ENCODE measurements around the gene NKRF.
A peak's percentile ranks its signal among the peaks of the same experiment; 100 is the strongest.
"Not testable (repeated sequence)": the region's sequence is repeated elsewhere in the genome, so short reads cannot be mapped to it uniquely, and the experiment has no call there.

The NKRF gene

GRCh38 chrX:119606280-119607017 is at the start of gene NKRF:
Gene NKRF (minus strand): TSS chrX:119606424.
- no peak for TF ChIP-seq JUND (IDR thresholded peaks at IDR 0.05; ENCODE audit: low read depth)
- in situ Hi-C loops (cut with HindIII; ENCODE audit: low pct_unique_long_range_greater_than_20kb, low sequenced_read_pairs): no loop called here
- DNase-seq (ENCODE audit: low read depth in 1 of 2, low spot score in 1 of 2): peak; percentile 58 to 91

- no peak for DNase-seq (ENCODE audit: low read depth in 1 of 2, low spot score in 1 of 2)
- TF ChIP-seq JUND (IDR thresholded peaks at IDR 0.05; ENCODE audit: low read depth): no peak
- in situ Hi-C loops (cut with HindIII; ENCODE audit: low pct_unique_long_range_greater_than_20kb, low sequenced_read_pairs): no loop called here
Observed at GRCh38 chrX:119655125-119655524, 48.9 kb upstream of the NKRF start.

GRCh38 chrX:119654112-119654531 is 47.9 kb upstream of the NKRF start:
- in situ Hi-C loops (cut with HindIII; ENCODE audit: low pct_unique_long_range_greater_than_20kb, low sequenced_read_pairs): no loop called here
- no peak for TF ChIP-seq JUND (IDR thresholded peaks at IDR 0.05; ENCODE audit: low read depth)
- DNase-seq (ENCODE audit: low read depth in 1 of 2, low spot score in 1 of 2): no peak

GRCh38 chrX:119648421-119648775 is 42.2 kb upstream of the NKRF start:
- DNase-seq (ENCODE audit: low read depth in 1 of 2, low spot score in 1 of 2): no peak
- TF ChIP-seq JUND (IDR thresholded peaks at IDR 0.05; ENCODE audit: low read depth): no peak
- in situ Hi-C loops (cut with HindIII; ENCODE audit: low pct_unique_long_range_greater_than_20kb, low sequenced_read_pairs): no loop called here

GRCh38 chrX:119647552-119648420 is 41.6 kb upstream of the NKRF start:
- in situ Hi-C loops (cut with HindIII; ENCODE audit: low pct_unique_long_range_greater_than_20kb, low sequenced_read_pairs): no loop called here
- DNase-seq (ENCODE audit: low read depth in 1 of 2, low spot score in 1 of 2): no peak
- TF ChIP-seq JUND (IDR thresholded peaks at IDR 0.05; ENCODE audit: low read depth): no peak

- in situ Hi-C loops (cut with HindIII; ENCODE audit: low pct_unique_long_range_greater_than_20kb, low sequenced_read_pairs): no loop called here
- no peak for DNase-seq (ENCODE audit: low read depth in 1 of 2, low spot score in 1 of 2)
- no peak for TF ChIP-seq JUND (IDR thresholded peaks at IDR 0.05; ENCODE audit: low read depth)
Observed at GRCh38 chrX:119647089-119647488, 40.9 kb upstream of the NKRF start.

- in situ Hi-C loops (cut with HindIII; ENCODE audit: low pct_unique_long_range_greater_than_20kb, low sequenced_read_pairs): no loop called here
- DNase-seq (ENCODE audit: low read depth in 1 of 2, low spot score in 1 of 2): no peak
Observed at GRCh38 chrX:119646515-119646914, 40.3 kb upstream of the NKRF start.

GRCh38 chrX:119643696-119644095 is 37.5 kb upstream of the NKRF start:
- DNase-seq (ENCODE audit: low read depth in 1 of 2, low spot score in 1 of 2): no peak
- in situ Hi-C loops (cut with HindIII; ENCODE audit: low pct_unique_long_range_greater_than_20kb, low sequenced_read_pairs): no loop called here
- TF ChIP-seq JUND (IDR thresholded peaks at IDR 0.05; ENCODE audit: low read depth): no peak

More at GRCh38 chrX:119646515-119646914, 40.3 kb upstream of the NKRF start:
- no peak for TF ChIP-seq JUND (IDR thresholded peaks at IDR 0.05; ENCODE audit: low read depth)

GRCh38 chrX:119640731-119641170 is 34.5 kb upstream of the NKRF start:
- no peak for DNase-seq (ENCODE audit: low read depth in 1 of 2, low spot score in 1 of 2)
- in situ Hi-C loops (cut with HindIII; ENCODE audit: low pct_unique_long_range_greater_than_20kb, low sequenced_read_pairs): no loop called here

GRCh38 chrX:119638725-119639471 is 32.7 kb upstream of the NKRF start:
- DNase-seq (ENCODE audit: low read depth in 1 of 2, low spot score in 1 of 2): no peak
- in situ Hi-C loops (cut with HindIII; ENCODE audit: low pct_unique_long_range_greater_than_20kb, low sequenced_read_pairs): no loop called here
- no peak for TF ChIP-seq JUND (IDR thresholded peaks at IDR 0.05; ENCODE audit: low read depth)

More at GRCh38 chrX:119640731-119641170, 34.5 kb upstream of the NKRF start:
- TF ChIP-seq JUND (IDR thresholded peaks at IDR 0.05; ENCODE audit: low read depth): no peak

- in situ Hi-C loops (cut with HindIII; ENCODE audit: low pct_unique_long_range_greater_than_20kb, low sequenced_read_pairs): not testable (repeated sequence)
Observed at GRCh38 chrX:119637421-119637820, 31.2 kb upstream of the NKRF start.

GRCh38 chrX:119636419-119636818 is 30.2 kb upstream of the NKRF start:
- in situ Hi-C loops (cut with HindIII; ENCODE audit: low pct_unique_long_range_greater_than_20kb, low sequenced_read_pairs): no loop called here
- no peak for TF ChIP-seq JUND (IDR thresholded peaks at IDR 0.05; ENCODE audit: low read depth)
- no peak for DNase-seq (ENCODE audit: low read depth in 1 of 2, low spot score in 1 of 2)

More at GRCh38 chrX:119637421-119637820, 31.2 kb upstream of the NKRF start:
- DNase-seq (ENCODE audit: low read depth in 1 of 2, low spot score in 1 of 2): not testable (repeated sequence)

All from T47D (cell line).